ENCODE results near the gene RCAN2.

RCAN2 gene

GRCh38 chr6:46255528-46255927, 235.7 kb downstream of the RCAN2 start:
- TF ChIP-seq CTCF (IDR thresholded peaks at IDR 0.05; ENCODE audit: control insufficient read depth, insufficient read depth, low read depth, low read length, missing control alignments), result no peak
- no peak for DNase-seq (ENCODE audit: low read depth)
- no peak overlapping the region for H3K4me3 ChIP-seq (ENCODE audit: control insufficient read depth, low read depth, low read length)

GRCh38 chr6:46254946-46255345, 236.3 kb downstream of the RCAN2 start:
- no peak for DNase-seq (ENCODE audit: low read depth)
- H3K4me3 ChIP-seq (ENCODE audit: control insufficient read depth, low read depth, low read length), result no peak overlapping the region
- TF ChIP-seq CTCF (IDR thresholded peaks at IDR 0.05; ENCODE audit: control insufficient read depth, insufficient read depth, low read depth, low read length, missing control alignments), result no peak

- no peak for TF ChIP-seq CTCF (IDR thresholded peaks at IDR 0.05; ENCODE audit: control insufficient read depth, insufficient read depth, low read depth, low read length, missing control alignments)
- DNase-seq (ENCODE audit: low read depth), result no peak
- H3K4me3 ChIP-seq (ENCODE audit: control insufficient read depth, low read depth, low read length), result no peak overlapping the region
These were observed 236.9 kb downstream of the RCAN2 start for GRCh38 chr6:46254331-46254730.

GRCh38 chr6:46251583-46252339, 239.5 kb downstream of the RCAN2 start:
- H3K4me3 ChIP-seq (ENCODE audit: control insufficient read depth, low read depth, low read length), result no peak overlapping the region
- no peak for TF ChIP-seq CTCF (IDR thresholded peaks at IDR 0.05; ENCODE audit: control insufficient read depth, insufficient read depth, low read depth, low read length, missing control alignments)
- no peak for DNase-seq (ENCODE audit: low read depth)

GRCh38 chr6:46248143-46248542, 243.1 kb downstream of the RCAN2 start:
- no peak for DNase-seq (ENCODE audit: low read depth)
- TF ChIP-seq CTCF (IDR thresholded peaks at IDR 0.05; ENCODE audit: control insufficient read depth, insufficient read depth, low read depth, low read length, missing control alignments), result no peak
- no peak overlapping the region for H3K4me3 ChIP-seq (ENCODE audit: control insufficient read depth, low read depth, low read length)

GRCh38 chr6:46246727-46247126, 244.5 kb downstream of the RCAN2 start:
- H3K4me3 ChIP-seq (ENCODE audit: control insufficient read depth, low read depth, low read length), result no peak overlapping the region
- no peak for DNase-seq (ENCODE audit: low read depth)
- no peak for TF ChIP-seq CTCF (IDR thresholded peaks at IDR 0.05; ENCODE audit: control insufficient read depth, insufficient read depth, low read depth, low read length, missing control alignments)
